SK-N-SH treated with all-trans-retinoic acid at 6 μM for 48 hours (cell line): ENCODE data around the gene TEX29.

ENCODE experiments used
- ATAC-seq: fragments of 200-7000 bp; cut with Tn5 transposase; 3 replicates; pipeline ENCODE4 v1.9.1; 2020; ENCODE audit warnings: mild to moderate bottlenecking, moderate library complexity
- ARNTL ChIP-seq: fragments of 450-650 bp; formaldehyde crosslinking; IDR thresholded peaks from 2 replicates; pipeline ENCODE4 v1.5.0; 2020; ENCODE audit warnings: low read depth, mild to moderate bottlenecking, moderate library complexity, borderline replicate concordance
- BACH2 ChIP-seq: fragments of 250-450 bp; sonication (Bioruptor Pico); IDR thresholded peaks from 2 replicates; pipeline ENCODE4 v1.9.0; 2021; ENCODE audit warnings: mild to moderate bottlenecking, borderline replicate concordance
- CREB5 ChIP-seq: fragments of 250-450 bp; sonication (Bioruptor Pico); IDR thresholded peaks from 2 replicates; pipeline ENCODE4 v1.5.1; 2020; ENCODE audit warnings: low read depth, mild to moderate bottlenecking, moderate library complexity
- CSDC2 ChIP-seq: fragments of 250-450 bp; sonication (Bioruptor Pico); IDR thresholded peaks from 2 replicates; pipeline ENCODE4 v1.5.0; 2020; ENCODE audit warnings: mild to moderate bottlenecking, moderate library complexity
- CSRNP3 ChIP-seq: fragments of 250-450 bp; sonication (Bioruptor Pico); IDR thresholded peaks from 2 replicates; pipeline ENCODE4 v1.5.1; 2021; ENCODE audit warnings: mild to moderate bottlenecking, moderate library complexity
- ESRRG ChIP-seq: fragments of 250-450 bp; sonication (Bioruptor Pico); IDR thresholded peaks from 2 replicates; pipeline ENCODE4 v1.6.1; 2021; ENCODE audit warnings: mild to moderate bottlenecking
- GLIS3 ChIP-seq: fragments of 250-450 bp; sonication (Bioruptor Pico); IDR thresholded peaks from 2 replicates; pipeline ENCODE4 v1.5.0; 2020; ENCODE audit warnings: mild to moderate bottlenecking, moderate library complexity
- ISL1 ChIP-seq: fragments of 250-450 bp; sonication (Bioruptor Pico); IDR thresholded peaks from 2 replicates; pipeline ENCODE4 v2.1.2; 2022; ENCODE audit warnings: mild to moderate bottlenecking, moderate library complexity
- OSR1 ChIP-seq: fragments of 250-450 bp; sonication (Bioruptor Pico); IDR thresholded peaks from 2 replicates; pipeline ENCODE4 v1.8.0; 2022; ENCODE audit warnings: moderate library complexity, mild to moderate bottlenecking, inconsistent platforms
- PATZ1 ChIP-seq: fragments of 250-450 bp; sonication (Bioruptor Pico); IDR thresholded peaks from 2 replicates; pipeline ENCODE4 v1.8.0; 2020; ENCODE audit warnings: mild to moderate bottlenecking, moderate library complexity, borderline replicate concordance
- POU6F1 ChIP-seq: fragments of 250-450 bp; sonication (Bioruptor Pico); IDR thresholded peaks from 2 replicates; pipeline ENCODE4 v1.8.0; 2021; ENCODE audit warnings: low read depth, mild to moderate bottlenecking, moderate library complexity, borderline replicate concordance
- PPARA ChIP-seq: fragments of 250-450 bp; sonication (Bioruptor Pico); IDR thresholded peaks from 2 replicates; pipeline ENCODE4 v1.5.0; 2020; ENCODE audit warnings: mild to moderate bottlenecking, borderline replicate concordance
- RARB ChIP-seq: fragments of 250-450 bp; sonication (Bioruptor Pico); IDR thresholded peaks from 2 replicates; pipeline ENCODE4 v1.8.0; 2021; ENCODE audit warnings: mild to moderate bottlenecking, moderate library complexity
- SNAI2 ChIP-seq: fragments of 250-450 bp; sonication (Bioruptor Pico); IDR thresholded peaks from 2 replicates; pipeline ENCODE4 v1.5.0; 2020; ENCODE audit warnings: mild to moderate bottlenecking, moderate library complexity
- TCF4 ChIP-seq: fragments of 250-450 bp; sonication (Bioruptor Pico); IDR thresholded peaks from 2 replicates; pipeline ENCODE4 v1.8.0; 2021; ENCODE audit warnings: mild to moderate bottlenecking, moderate library complexity, borderline replicate concordance
- TOX ChIP-seq: fragments of 250-450 bp; sonication (Bioruptor Pico); IDR thresholded peaks from 2 replicates; pipeline ENCODE4 v1.8.0; 2021; ENCODE audit warnings: mild to moderate bottlenecking, moderate library complexity, borderline replicate concordance
- TSHZ2 ChIP-seq: fragments of 250-450 bp; sonication (Bioruptor Pico); IDR thresholded peaks from 2 replicates; pipeline ENCODE4 v1.5.0; 2020; ENCODE audit warnings: mild to moderate bottlenecking, moderate library complexity
- ZC3H10 ChIP-seq: fragments of 250-450 bp; sonication (Bioruptor Pico); IDR thresholded peaks from 2 replicates; pipeline ENCODE4 v1.5.1; 2021; ENCODE audit warnings: mild to moderate bottlenecking, moderate library complexity
- ZFP3 ChIP-seq: fragments of 250-450 bp; sonication (Bioruptor Pico); IDR thresholded peaks from 2 replicates; pipeline ENCODE4 v1.5.0; 2020; ENCODE audit warnings: mild to moderate bottlenecking, moderate library complexity
- ZFP30 ChIP-seq: fragments of 450-650 bp; formaldehyde crosslinking; IDR thresholded peaks from 2 replicates; pipeline ENCODE4 v1.5.0; 2022; ENCODE audit warnings: mild to moderate bottlenecking, moderate library complexity
- ZNF565 ChIP-seq: fragments of 450-650 bp; formaldehyde crosslinking; conservative IDR thresholded peaks from 2 replicates; pipeline ENCODE4 v1.5.0; 2020; ENCODE audit warnings: low read depth, mild to moderate bottlenecking, moderate library complexity
- ZNF8 ChIP-seq: fragments of 450-650 bp; formaldehyde crosslinking; IDR thresholded peaks from 2 replicates; pipeline ENCODE4 v1.5.0; 2020; ENCODE audit warnings: mild to moderate bottlenecking, moderate library complexity

The TEX29 gene

DNA sequence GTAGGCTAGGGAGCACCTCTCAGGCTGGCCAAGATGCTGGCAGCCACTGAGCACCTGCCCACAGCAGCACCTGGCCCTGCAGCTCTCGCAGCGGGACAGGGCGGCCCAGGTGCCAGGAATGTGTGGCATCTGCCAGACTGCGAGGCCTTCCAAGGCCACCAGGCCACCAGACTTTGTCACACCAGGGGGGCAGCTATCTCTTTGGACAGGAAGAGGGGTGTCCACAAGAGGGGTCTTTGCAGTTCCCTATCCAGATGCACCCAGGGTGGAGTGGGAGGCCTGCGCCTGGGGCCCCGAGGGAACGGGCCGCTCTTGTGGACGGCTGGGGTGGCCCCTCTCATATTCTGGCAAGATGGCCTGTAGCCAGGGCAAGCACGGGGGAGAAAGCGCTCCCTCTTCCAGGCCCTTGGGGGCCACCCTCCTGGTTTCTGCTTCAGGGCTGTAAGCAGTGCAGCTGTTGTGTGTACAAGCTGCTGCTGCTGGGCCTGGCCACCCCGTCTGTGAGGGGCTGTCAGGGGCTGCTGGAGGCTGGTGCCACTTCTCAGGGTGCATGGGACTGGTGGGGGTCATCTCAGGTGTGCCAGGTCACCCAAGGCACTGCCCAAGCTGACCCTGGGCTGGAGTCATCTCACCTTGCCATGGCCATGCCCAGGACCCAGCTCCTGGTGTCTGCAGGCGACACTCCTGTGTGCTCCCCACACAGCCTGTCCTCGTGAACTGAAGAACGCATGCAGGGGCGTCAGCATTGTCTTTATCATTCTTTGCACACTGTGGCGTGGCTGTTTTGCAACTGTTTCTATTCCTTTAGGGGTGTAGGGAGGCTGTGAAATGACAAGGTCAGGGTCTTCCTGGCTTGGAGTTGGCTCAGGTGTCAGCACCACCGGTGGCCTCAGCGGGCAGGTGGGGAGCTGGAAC lies 1.8 kb downstream of the TEX29 start (continued):
- TF ChIP-seq TSHZ2 (CRISPR knock-in tag) (no peak), ZFP30 (CRISPR knock-in tag) (no peak)

- no peak for ATAC-seq
- no peak for TF ChIP-seq RARB (CRISPR knock-in tag)
These were observed 2.5 kb downstream of the TEX29 start for GRCh38 chr13:111322916-111323331.

DNA sequence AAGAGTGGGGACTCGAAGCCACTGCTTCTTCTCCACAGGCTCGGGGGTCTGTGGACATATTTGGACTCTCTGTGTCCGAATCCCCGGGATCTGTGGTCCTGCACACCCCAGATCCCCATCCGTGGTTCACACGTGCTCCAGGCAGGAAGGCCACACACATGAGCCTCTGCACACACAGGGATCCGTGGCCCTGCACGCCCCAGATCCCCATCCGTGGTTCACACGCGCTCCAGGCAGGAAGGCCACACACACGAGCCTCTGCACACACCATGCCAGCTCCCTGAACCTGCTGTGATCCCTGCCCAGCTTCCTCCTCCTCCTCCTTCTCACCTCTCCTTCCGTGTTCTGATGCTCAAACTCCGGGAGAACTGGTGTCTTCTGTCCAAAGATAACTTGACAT lies 3.1 kb downstream of the TEX29 start:
- ATAC-seq: no peak

DNA sequence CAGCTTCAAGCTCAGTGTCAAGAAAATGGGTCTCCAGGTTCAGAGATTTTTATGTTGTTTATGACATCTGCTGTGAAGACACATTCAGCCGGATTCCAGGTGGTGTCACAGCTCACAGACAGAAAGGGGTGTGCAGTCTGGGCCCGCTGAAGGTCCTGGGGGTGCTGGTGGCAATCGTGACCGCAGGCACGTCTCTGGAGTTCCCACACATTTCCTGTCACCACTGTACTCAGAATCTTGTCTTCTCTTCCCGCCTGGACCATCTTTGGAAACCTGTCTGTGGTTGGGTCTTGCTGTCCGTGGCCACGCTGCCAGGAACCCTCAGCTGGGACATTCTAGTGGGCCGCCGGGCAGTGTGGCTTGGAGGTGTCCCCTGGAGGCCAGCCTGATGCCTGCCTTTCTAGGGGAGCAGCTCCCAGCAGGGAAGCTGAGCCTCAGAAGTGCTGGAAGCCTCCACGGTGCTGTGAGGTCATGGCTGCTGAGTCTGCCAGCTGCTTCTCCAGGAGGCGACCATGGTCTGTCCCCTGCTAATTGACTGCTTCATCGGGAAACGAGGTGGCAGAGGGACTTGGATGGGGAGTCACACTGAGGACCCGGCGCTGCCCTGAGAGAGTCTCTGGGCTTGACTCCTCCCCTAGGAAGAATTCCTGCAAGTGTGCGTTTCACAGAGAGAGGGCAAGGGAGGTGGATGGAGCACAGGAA lies 3.7 kb downstream of the TEX29 start:
- no peak for ATAC-seq
- TF ChIP-seq ISL1 (CRISPR knock-in tag) (no peak), RARB (CRISPR knock-in tag) (no peak), ARNTL (CRISPR knock-in tag) (no peak), ZFP3 (CRISPR knock-in tag) (no peak), SNAI2 (CRISPR knock-in tag) (no peak), CREB5 (CRISPR knock-in tag) (no peak), ZNF8 (CRISPR knock-in tag) (no peak), POU6F1 (CRISPR knock-in tag) (no peak), ZFP30 (CRISPR knock-in tag) (no peak), BACH2 (no peak)

More for the DNA sequence above, 3.1 kb downstream of the TEX29 start:
- TF ChIP-seq TCF4 (CRISPR knock-in tag) (no peak), TOX (CRISPR knock-in tag) (no peak), SNAI2 (CRISPR knock-in tag) (no peak), GLIS3 (no peak), ZFP30 (CRISPR knock-in tag) (no peak), CSRNP3 (CRISPR knock-in tag) (no peak), ZNF565 (CRISPR knock-in tag) (no peak), ESRRG (no peak), ZC3H10 (no peak), ISL1 (CRISPR knock-in tag) (no peak), RARB (CRISPR knock-in tag) (no peak), OSR1 (no peak), PPARA (CRISPR knock-in tag) (no peak), PATZ1 (CRISPR knock-in tag) (no peak), POU6F1 (CRISPR knock-in tag) (no peak), CSDC2 (CRISPR knock-in tag) (no peak)
